SU-DHL-6 (cell line): ENCODE data around the gene COL15A1.

Source experiments
- H2AFZ ChIP-seq: fragments of 200-600 bp; sonication (generic); 2 replicates; pipeline ENCODE4 v1.6.1; 2014; ENCODE audit warnings: low read depth, mild to moderate bottlenecking, moderate library complexity, mixed read lengths, antibody characterized with exemption, low read length; ENCODE audit not compliant: severe bottlenecking
- H3F3A ChIP-seq: fragments of 200-600 bp; shearing (Covaris generic); 2 replicates; pipeline ENCODE4 v1.6.0; 2016; ENCODE audit warnings: antibody characterized with exemption, mild to moderate bottlenecking; ENCODE audit not compliant: insufficient read depth
- H3K27ac ChIP-seq: fragments of 200-600 bp; sonication (generic); 2 replicates; pipeline ENCODE4 v1.5.1; 2016; ENCODE audit warnings: low read depth, mild to moderate bottlenecking, low read length, moderate library complexity, mixed read lengths
- H3K27me3 ChIP-seq: fragments of 200-600 bp; sonication (generic), shearing (Covaris generic); 2 replicates; pipeline ENCODE4 v1.6.0; 2014; ENCODE audit warnings: mild to moderate bottlenecking, low read length
- H3K36me3 ChIP-seq: fragments of 200-600 bp; sonication (generic); 2 replicates; pipeline ENCODE4 v1.6.1; 2014; ENCODE audit warnings: mild to moderate bottlenecking, low read length, mixed read lengths
- H3K4me2 ChIP-seq: fragments of 300-600, 200-600 bp; shearing (Covaris generic), sonication (generic); 2 replicates; pipeline ENCODE4 v1.6.0; 2014; ENCODE audit warnings: low read length, low read depth, mild to moderate bottlenecking; ENCODE audit not compliant: poor library complexity, severe bottlenecking
- H3K4me3 ChIP-seq: fragments of 200-600 bp; sonication (generic); 2 replicates; pipeline ENCODE4 v1.5.1; 2014; ENCODE audit warnings: antibody characterized with exemption, low read length, mild to moderate bottlenecking, mixed read lengths; ENCODE audit not compliant: insufficient read depth, poor library complexity, severe bottlenecking
- H3K79me2 ChIP-seq: fragments of 200-600 bp; sonication (generic); 2 replicates; pipeline ENCODE4 v1.6.1; 2014; ENCODE audit warnings: mild to moderate bottlenecking, low read length, moderate library complexity; ENCODE audit not compliant: insufficient read depth
- H3K9ac ChIP-seq: fragments of 200-600 bp; sonication (generic); 2 replicates; pipeline ENCODE4 v1.7.0; 2014; ENCODE audit warnings: mild to moderate bottlenecking, low read length
- H3K9me2 ChIP-seq: fragments of 200-600 bp; sonication (generic); replicated peaks from 2 replicates; pipeline ENCODE4 v1.6.1; 2014; ENCODE audit warnings: low read length; ENCODE audit not compliant: insufficient read depth
- H3K9me3 ChIP-seq: fragments of 200-600 bp; sonication (generic); 2 replicates; pipeline ENCODE4 v1.6.1; 2014; ENCODE audit warnings: low read length, mixed read lengths; ENCODE audit not compliant: insufficient read depth
- H4K20me1 ChIP-seq: fragments of 200-600 bp; sonication (generic); 2 replicates; pipeline ENCODE4 v1.6.1; 2014; ENCODE audit warnings: low read depth, mild to moderate bottlenecking, antibody characterized with exemption, low read length, moderate library complexity, mixed read lengths
- EZH2phosphoT487 ChIP-seq: fragments of 200-600 bp; sonication (generic), shearing (Covaris generic); conservative IDR thresholded peaks from 2 replicates; pipeline ENCODE4 v1.6.1; 2018; ENCODE audit warnings: mild to moderate bottlenecking, antibody characterized with exemption, low read length, moderate library complexity, mixed read lengths
- TF ChIP-seq, protein P1 (sequence below): fragments of 200-600 bp; sonication (generic); IDR thresholded peaks from one replicate; pipeline ENCODE4 v1.5.1; 2017; ENCODE audit warnings: antibody characterized with exemption, mild to moderate bottlenecking, low read length, moderate library complexity; ENCODE audit not compliant: insufficient read depth, poor library complexity, severe bottlenecking

COL15A1 gene

DNA sequence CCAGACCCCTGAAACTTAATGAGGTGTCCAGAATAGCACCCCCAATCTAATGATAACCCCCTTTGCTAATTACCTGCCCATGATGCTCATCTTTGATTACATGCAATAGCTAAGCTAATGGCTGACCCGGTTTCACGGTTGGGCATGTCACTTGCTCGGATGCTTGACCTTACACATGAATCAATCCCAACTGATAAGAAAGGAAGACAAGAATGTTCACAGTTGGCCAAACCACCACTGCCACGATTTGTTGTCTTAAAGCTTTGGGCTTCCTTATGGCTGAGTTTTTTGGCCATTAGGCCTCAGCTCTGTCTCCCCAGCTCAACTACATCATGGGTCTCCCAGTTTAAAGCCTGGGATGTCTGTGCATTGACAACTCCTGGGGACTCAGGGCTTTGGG, 108.1 kb downstream of the COL15A1 start:
- no peaks in the 10 kb centered on the region for H3K36me3 ChIP-seq
- no peak overlapping the region for H3K9ac ChIP-seq
- no peaks in the 10 kb centered on the region for H3F3A ChIP-seq
- H4K20me1 ChIP-seq: no peaks in the 10 kb centered on the region
- H3K27me3 ChIP-seq: no peaks in the 10 kb centered on the region
- no peak overlapping the region for H3K4me2 ChIP-seq
- no peak overlapping the region for H2AFZ ChIP-seq
- TF ChIP-seq, protein P1, sequence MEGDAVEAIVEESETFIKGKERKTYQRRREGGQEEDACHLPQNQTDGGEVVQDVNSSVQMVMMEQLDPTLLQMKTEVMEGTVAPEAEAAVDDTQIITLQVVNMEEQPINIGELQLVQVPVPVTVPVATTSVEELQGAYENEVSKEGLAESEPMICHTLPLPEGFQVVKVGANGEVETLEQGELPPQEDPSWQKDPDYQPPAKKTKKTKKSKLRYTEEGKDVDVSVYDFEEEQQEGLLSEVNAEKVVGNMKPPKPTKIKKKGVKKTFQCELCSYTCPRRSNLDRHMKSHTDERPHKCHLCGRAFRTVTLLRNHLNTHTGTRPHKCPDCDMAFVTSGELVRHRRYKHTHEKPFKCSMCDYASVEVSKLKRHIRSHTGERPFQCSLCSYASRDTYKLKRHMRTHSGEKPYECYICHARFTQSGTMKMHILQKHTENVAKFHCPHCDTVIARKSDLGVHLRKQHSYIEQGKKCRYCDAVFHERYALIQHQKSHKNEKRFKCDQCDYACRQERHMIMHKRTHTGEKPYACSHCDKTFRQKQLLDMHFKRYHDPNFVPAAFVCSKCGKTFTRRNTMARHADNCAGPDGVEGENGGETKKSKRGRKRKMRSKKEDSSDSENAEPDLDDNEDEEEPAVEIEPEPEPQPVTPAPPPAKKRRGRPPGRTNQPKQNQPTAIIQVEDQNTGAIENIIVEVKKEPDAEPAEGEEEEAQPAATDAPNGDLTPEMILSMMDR: no peak
- no peak for TF ChIP-seq EZH2phosphoT487
- H3K79me2 ChIP-seq: no peaks in the 10 kb centered on the region
- H3K9me3 ChIP-seq: no peaks in the 10 kb centered on the region
- H3K4me3 ChIP-seq: no peak overlapping the region
- H3K27ac ChIP-seq: no peak overlapping the region
- no peaks in the 10 kb centered on the region for H3K9me2 ChIP-seq

DNA sequence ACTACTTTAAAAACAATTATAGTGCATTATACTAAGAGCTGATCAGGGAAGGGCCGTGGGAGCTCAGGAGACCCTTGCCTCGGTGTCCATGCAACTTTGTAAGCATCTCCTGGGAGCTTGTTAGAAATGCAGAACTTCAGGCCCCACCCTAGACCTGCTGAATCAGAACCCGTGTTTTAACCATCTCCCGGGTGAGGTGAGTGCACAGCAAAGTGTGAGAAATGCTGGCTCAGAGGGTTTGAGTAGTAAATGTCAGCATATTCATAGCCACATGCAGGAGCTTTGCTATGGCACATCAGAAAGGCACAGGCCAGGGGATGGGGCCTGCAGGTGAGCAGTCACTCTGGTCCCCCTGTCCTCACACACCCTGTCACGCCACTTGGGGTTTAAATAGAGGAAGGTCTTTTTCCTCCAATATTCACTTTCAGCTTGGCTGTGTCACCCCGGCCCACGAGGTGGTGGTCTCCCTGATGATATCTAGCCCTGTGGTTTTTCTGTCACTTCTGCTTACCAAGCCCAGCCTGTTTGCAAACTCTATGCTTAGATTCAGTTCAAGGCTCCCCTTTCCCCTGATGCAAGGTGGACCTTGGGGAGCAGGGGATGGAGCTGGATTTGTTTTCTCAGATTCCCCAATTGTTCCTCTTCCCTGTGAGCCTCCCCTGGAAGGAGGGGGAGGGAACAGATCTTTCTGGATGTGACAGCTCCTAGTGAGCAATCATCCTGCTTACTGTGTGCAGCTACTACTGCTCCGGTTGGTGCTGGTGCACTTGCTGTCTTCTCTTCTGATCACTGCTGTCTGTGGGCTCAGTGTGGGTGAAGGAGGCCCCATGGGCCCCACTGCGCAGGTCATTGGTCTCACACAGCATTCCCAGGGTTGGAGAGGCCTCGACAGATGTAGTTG, 109.4 kb downstream of the COL15A1 start:
- Histone ChIP-seq H4K20me1 (no peaks in the 10 kb centered on the region), H3F3A (no peaks in the 10 kb centered on the region), H3K4me3 (no peak overlapping the region), H3K79me2 (no peaks in the 10 kb centered on the region), H3K27me3 (no peaks in the 10 kb centered on the region), H3K36me3 (no peaks in the 10 kb centered on the region), H3K27ac (no peak overlapping the region), H3K4me2 (no peak overlapping the region), H2AFZ (no peak overlapping the region), H3K9me3 (no peaks in the 10 kb centered on the region), H3K9ac (no peak overlapping the region), H3K9me2 (no peaks in the 10 kb centered on the region)
- TF ChIP-seq, protein P1: no peak

DNA sequence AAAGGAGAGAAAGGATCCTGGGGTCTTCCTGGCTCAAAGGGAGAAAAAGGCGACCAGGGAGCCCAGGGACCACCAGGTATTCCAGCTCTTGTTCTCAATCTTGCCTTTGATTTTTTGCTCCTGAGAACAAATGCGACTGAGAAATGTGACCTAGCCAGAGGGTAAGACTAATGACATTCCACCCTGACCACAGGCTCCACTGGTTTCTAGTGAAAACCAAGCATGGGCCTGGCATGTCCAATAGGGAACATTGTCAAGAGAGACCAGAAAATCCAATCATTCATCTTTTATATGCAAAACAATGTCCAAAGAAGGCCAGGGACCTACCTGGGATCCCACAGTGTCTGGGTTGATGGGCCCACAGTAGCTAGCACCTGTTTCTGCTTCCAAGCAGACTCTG, 110.9 kb downstream of the COL15A1 start:
- Histone ChIP-seq H3K27me3 (no peaks in the 10 kb centered on the region), H3F3A (no peaks in the 10 kb centered on the region), H3K9me2 (no peaks in the 10 kb centered on the region), H3K36me3 (no peaks in the 10 kb centered on the region), H3K4me3 (no peak overlapping the region), H3K9me3 (no peaks in the 10 kb centered on the region), H3K4me2 (no peak overlapping the region), H3K9ac (no peak overlapping the region), H2AFZ (no peak overlapping the region), H4K20me1 (no peaks in the 10 kb centered on the region), H3K79me2 (no peaks in the 10 kb centered on the region), H3K27ac (no peak overlapping the region)
- TF ChIP-seq, protein P1: no peak
- no peak for TF ChIP-seq EZH2phosphoT487
